AG09309 (cell line): ENCODE data around the gene IRF6.
A peak's percentile ranks its signal among the peaks of the same experiment; 100 is the strongest.

Experiments
- DNase-seq: peaks from one replicate; pipeline ENCODE4 v3.0.0-alpha.2; 2010; ENCODE audit warnings: low read depth
- H3K4me3 ChIP-seq: 2 replicates; pipeline ENCODE4 v1.5.1; 2011; ENCODE audit warnings: mild to moderate bottlenecking, low read depth, low read length, moderate library complexity; ENCODE audit not compliant: control insufficient read depth
- CTCF ChIP-seq: IDR thresholded peaks from 2 replicates; pipeline ENCODE4 v1.5.1; 2011; ENCODE audit warnings: mild to moderate bottlenecking, low read depth, low read length, inconsistent platforms; ENCODE audit not compliant: insufficient read depth, control insufficient read depth; ENCODE audit errors: missing control alignments

Gene IRF6

GRCh38 chr1:209805875-209806760, at the start of gene IRF6:
Gene IRF6 (minus strand): TSS chr1:209806142. CDS start chr1:209801413, 4,729 bp downstream.
- DNase-seq: no peak
- peak within 1 kb of the TSS; percentile 26 for H3K4me3 ChIP-seq
- TF ChIP-seq CTCF: no peak

- no peak overlapping the region for H3K4me3 ChIP-seq
- no peak for TF ChIP-seq CTCF
- no peak for DNase-seq
Observed at GRCh38 chr1:209855623-209856022, 49.7 kb upstream of the IRF6 start.

GRCh38 chr1:209855006-209855405, 49.1 kb upstream of the IRF6 start:
- no peak for TF ChIP-seq CTCF
- DNase-seq: no peak
- no peak overlapping the region for H3K4me3 ChIP-seq

GRCh38 chr1:209854196-209854595, 48.3 kb upstream of the IRF6 start:
- no peak for TF ChIP-seq CTCF

GRCh38 chr1:209853676-209854075, 47.7 kb upstream of the IRF6 start:
- DNase-seq: no peak
- no peak for TF ChIP-seq CTCF
- H3K4me3 ChIP-seq: no peak overlapping the region

More at GRCh38 chr1:209854196-209854595, 48.3 kb upstream of the IRF6 start:
- no peak overlapping the region for H3K4me3 ChIP-seq
- DNase-seq: no peak

- DNase-seq: no peak
- no peak overlapping the region for H3K4me3 ChIP-seq
- TF ChIP-seq CTCF: peak; percentile 63
Observed at GRCh38 chr1:209850342-209850979, 44.5 kb upstream of the IRF6 start.
